ENCODE data around the gene GNG7.
"Not testable (repeated sequence)": the region's sequence is repeated elsewhere in the genome, so short reads cannot be mapped to it uniquely, and the experiment has no call there.

GNG7 gene

DNA sequence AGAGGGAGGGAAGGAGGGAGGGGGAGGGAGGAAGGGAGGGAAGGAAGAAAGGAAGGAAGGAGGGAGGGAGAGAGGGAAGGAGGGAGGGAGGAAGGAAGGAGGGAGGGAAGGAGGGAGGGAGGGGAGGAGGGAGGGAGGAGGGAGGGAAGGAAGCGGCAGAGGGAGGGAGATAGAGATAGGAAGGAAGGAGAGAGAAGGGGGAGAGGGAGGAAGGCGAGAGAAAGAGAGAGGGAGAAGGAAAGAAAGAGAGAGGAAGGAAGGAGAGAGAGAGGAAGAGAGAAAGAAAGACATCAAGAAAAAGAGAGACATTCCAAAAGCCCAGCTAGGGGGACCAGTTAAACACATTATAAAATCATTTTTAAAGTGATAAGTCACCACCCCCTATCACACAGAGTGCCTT is 62.5 kb downstream of the GNG7 start:
- DNase-seq: no peak

DNA sequence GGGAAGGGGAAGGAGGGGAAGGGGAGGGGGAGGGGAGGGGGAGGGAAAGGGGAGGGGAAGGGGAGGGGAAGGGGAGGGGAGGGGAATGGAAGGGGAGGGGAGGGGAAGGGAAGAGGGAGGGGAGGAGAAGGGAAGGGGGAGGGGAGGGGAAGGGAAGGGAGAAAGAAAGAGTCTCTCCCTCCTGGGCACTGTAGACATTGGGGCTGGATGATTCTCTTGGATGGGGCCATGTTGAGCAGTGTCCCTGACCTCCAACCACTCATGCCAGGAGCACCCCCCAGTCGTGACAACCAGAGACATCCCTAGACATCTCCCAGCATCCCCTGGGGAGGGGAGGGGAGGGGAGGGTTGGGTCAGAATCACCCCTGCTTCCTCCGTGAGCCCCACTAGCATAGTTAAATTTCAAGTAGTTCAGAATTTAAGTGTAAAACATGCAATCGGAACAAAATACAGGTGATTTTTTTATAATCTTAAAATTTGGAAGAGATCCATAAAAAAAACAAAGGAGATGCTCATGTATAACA is 64.0 kb downstream of the GNG7 start:
- DNase-seq: no peak

- DNase-seq: peak; percentile 68
Measured at GRCh38 chr19:2636897-2637683, 65.4 kb downstream of the GNG7 start.

DNA sequence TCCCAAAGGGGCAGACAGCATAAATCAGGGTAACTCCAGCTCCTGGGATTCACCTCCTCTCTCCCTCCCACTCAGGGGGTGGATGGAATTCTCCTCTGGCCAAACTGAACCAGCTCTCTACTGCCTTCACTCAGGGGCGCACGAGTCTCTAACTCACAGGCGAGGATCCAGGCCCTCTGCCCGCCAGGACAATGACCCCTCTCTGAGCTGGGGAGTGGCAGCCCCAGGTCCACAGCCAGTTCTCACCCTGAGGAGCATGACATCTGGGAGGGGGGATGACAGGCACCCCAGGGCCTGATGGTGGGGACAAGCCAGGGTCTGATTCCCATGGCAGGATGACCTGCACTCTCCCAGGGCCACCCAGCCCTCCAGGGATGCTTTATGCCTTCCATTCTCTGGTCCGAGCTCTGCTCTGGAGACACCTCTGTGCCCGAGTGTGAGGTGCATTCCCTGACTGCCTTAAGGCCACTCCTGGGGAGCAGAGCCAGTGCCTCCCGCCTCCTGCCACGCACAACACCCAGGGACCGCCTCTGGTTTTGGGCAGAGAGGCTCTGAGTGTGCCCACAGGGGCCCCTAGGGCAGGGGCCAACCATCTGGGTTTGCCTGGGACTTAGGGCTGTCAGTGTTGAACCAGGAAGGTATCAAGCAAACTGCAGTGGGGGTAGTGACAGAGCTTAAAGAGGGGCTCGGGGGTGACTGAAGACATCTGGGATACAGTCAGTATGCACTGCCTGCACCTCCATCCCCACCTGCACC is 66.2 kb downstream of the GNG7 start:
- DNase-seq: no peak

DNA sequence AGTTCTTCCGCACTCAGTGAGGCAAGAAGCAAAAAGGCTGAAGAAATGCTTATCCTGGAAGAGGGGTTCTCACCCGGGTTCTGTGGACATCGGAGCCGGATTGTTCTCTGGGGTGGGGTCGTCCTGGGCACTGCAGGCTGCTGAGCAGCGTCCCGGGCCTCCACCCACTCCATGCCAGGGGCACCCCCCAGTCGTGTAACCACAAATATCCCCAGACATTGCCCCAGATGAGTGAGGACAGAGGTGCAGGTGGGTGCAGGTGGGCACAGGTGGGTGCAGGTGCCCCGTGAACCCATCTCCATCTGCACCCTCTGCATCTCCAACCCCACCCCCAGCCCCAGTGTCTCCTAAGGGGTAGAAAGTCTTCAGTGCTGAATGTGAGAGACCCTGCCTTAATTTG is 67.5 kb downstream of the GNG7 start:
- DNase-seq: no peak

DNA sequence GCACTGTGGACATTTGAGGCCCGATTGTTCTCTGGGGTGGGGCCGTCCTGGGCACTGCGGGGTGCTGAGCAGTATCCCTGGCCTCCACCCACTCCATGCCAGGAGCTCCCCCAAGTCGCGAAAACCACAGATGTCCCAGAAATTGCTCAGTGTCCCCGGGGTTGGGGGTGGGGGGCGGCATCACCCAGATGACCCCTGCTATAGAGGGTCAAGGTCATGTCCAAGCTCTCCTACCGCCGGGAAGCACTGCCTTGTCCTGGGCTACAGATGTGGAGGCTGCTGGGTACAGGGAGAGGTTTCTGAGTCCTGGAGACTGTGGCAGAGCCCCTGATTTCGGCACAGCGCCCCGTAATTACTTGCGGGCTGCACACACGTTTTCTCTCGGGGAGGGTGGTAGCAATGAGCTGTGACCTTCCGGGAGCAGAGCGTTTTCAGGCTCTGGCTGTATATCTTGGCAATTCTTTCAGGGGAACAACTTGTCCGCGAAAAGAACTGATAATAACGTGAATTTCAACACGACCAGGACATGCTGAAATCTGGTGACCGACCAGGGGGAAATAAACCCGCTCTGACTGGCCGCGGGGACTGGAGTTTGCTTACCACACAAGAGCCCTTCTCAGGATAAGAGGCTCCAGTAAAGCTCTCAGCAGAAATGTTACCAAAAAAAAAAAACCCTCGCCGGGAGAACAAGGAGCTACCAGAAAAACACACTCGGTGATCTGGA is 68.1 kb downstream of the GNG7 start:
- no peak for DNase-seq

GRCh38 chr19:2633693-2634075 is 68.8 kb downstream of the GNG7 start:
- DNase-seq: no peak

DNA sequence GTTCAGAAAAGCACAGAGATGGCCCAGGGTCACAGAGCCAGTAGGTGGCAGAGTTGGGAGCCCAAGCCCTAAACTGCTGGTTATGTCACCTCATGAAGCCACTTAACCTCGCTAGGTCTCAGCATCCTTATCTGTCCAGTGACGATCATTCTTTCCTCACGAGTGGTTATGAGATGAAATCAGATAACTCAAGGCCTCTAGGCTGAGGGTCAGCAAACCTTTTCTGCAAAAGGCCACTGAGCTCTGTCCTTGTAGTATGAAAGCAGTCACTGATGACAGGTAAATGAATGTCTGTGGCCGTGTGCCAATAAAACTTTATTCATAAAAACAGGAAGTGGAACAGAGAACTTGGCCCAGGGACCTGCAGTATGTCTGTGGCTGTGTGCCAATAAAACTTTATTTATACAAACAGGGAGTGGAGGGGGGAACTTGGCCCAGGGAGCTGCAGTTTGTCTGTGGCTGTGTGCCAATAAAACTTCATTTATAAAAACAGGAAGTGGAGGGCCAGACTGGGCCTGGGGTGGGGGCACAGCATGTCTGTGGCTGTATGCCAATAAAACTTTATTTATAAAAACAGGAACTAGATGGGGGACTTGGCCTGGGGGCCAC is 71.2 kb downstream of the GNG7 start:
- no peak for DNase-seq

DNA sequence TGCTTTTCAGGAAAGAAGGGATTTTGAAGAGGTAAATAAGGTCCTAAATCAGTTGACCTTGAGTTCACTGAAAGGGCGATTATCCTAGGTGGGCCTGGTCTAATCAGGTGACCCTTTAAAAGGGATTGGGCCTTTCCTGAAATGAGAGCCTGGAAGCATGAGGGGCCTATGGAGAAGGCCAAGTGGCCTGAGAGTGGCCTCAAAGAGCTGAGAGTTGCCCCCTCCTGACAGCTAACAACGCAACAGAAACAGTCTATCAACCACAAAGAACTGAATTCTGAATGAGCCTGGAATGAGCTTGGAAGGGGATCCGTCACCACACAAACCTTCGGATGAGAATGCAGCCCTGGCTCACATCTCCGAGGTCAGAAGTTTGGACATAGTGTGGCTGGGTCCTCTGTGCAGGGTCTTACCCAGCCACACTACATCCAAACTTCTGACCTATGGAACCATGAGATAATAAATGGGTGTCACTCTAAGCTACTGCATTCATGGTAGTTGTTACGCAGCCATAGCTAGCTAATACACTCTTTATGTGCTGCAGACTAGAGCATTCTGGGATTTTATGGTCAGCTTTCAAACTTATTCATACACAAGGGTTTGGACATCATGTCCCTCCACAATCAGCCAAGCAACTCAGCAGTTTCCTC is 72.0 kb downstream of the GNG7 start:
- no peak for DNase-seq

- DNase-seq: no peak
Measured at GRCh38 chr19:2629491-2630351, 72.8 kb downstream of the GNG7 start.

DNA sequence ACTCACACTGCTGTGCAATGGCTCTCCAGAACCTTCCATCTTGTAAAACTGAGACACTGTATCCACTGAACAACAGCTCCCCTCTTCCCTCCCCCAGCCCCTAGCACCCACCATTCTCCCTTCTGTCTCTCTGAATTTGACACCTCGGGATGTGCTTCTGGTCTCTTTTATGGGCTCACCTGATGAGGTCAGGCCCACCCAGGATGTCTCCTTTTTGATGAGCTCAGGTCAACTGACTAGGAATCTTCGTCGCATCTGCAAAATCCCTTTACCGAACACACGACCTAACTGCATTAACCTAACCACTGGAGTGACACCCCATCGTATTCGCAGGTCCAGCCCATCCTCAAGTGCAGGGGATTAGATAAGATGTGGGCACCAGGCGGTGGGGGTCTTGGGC is 73.9 kb downstream of the GNG7 start:
- DNase-seq: no peak

- DNase-seq: no peak
Measured at GRCh38 chr19:2627855-2628254, 74.6 kb downstream of the GNG7 start.

DNA sequence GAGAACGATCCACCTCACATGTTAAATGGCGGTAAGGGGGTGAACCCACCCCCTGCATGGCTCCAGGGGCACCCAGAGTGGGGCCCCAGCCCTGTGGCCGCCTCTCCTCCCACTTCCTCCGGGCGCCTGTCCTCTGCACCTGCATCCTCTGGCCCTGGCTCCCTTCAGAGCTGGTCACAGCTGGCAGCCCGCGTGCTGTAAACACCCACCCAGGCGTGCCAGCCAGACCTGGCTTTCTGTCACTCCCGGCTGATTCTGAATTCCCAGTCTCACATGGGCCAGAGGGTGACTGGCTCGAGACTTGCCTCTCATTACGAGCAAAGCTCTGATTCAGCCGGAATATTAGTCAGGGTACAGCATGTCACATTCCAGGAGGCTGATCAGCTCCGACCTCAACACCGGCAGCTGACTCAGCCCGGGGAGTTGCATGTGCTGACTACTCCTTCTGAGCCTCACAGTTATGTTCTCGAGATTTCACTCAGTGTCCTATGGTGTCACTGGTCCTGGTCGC is 75.1 kb downstream of the GNG7 start:
- peak; percentile 24 for DNase-seq

DNA sequence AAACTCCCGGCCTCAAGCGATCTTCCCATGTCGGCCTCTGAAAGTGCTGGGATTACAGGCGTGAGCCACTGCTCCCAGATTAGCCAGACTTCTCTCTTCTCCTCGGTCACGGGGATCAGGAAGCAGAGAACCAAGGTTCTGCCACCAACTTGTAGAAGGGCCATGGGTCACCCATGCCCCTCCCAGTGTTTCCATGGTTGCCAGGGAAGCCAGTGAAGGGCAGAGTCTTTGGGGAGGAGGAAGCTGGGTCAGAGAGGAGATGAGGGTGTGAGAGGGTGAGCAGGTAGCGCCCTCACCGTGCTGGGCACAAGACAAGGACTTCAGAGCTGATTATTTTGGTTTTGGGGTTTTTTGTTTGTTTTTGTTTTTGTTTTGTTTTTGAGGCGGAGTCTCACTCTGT is 77.1 kb downstream of the GNG7 start:
- no peak for DNase-seq

GRCh38 chr19:2624537-2625091 is 77.9 kb downstream of the GNG7 start:
- DNase-seq: no peak

GRCh38 chr19:2623798-2624197 is 78.7 kb downstream of the GNG7 start:
- DNase-seq: no peak

- DNase-seq: not testable (repeated sequence)
Measured at GRCh38 chr19:2622371-2622961, 80.0 kb downstream of the GNG7 start.

- no peak for DNase-seq
Measured at GRCh38 chr19:2619076-2619475, 83.4 kb downstream of the GNG7 start.

DNA sequence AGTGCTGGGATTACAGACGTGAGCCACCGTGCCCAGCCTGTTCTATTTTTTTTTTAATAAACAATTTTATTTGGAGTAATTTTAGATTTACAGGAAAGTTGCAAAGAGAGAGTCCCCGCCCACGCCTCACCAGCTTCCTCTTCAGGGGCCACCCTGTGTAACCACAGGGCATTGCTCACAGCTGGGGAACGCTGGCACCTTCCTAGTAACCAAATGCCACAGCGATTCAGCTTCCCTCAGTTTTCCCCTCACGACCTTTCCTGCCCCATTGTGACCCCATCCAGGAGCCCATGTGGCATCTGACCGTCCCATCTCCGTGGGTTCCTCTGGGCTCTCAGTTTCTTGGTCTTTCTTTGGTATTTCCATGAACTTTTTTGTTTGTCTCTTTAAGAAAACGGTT is 83.9 kb downstream of the GNG7 start:
- DNase-seq: peak; percentile 64

DNA sequence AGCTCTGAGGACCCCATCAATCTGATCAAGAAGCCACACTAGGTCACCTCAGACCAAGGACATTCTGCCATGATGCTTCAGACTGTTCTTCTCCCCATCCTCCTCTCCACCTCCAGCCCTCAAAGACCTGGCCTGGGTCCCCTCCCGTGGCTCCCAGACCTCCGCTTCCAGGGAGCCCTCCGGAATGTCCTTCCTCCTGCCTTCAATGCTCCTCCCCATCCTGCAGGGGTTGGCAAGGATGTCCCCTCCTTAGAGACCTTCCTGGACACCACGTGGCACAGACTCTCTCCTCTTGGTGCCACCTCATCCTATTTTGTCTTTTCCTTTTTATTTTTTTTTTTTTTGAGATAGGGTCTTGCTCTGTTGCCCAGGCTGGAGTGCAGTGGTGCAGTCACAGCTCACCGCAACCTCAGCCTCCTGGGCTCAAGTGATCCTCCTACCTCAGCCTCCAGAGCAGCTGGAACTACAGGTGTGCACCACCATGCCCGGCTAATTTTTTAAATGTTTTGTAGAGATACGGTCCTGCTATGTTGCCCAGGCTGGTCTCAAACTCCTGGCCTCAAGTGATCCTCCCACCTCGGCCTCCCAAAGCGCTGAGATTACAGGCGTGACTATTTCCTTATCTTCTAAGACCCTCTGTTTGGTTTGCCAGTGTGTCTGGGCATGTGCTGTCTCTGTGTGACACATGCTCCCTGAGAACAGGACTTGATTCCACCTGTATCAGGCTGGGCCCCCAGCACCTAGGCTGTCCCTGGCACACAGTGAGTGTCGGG is 84.9 kb downstream of the GNG7 start:
- DNase-seq: no peak

All from activated CD4-positive, alpha-beta T cell treated with anti-CD3 and anti-CD28 coated beads for 1 hour (primary cell).